OCI-LY3 (cell line): ENCODE data around the gene NRGN.
A peak's percentile ranks its signal among the peaks of the same experiment; 100 is the strongest.

Source experiments
- H2AFZ ChIP-seq: fragments of 200-600, 300-600 bp; shearing (Covaris generic); 2 replicates; pipeline ENCODE4 v1.6.0; 2014; ENCODE audit warnings: antibody characterized with exemption, low read depth, low read length
- H3K27ac ChIP-seq: fragments of 200-600, 300-600 bp; sonication (generic); 2 replicates; pipeline ENCODE4 v1.5.1; 2014; ENCODE audit warnings: mild to moderate bottlenecking, low read length, moderate library complexity, mixed read lengths
- H3K27me3 ChIP-seq: fragments of 200-600, 300-600 bp; sonication (generic); 2 replicates; pipeline ENCODE4 v1.6.1; 2014; ENCODE audit warnings: low read depth, low read length, mixed read lengths
- H3K36me3 ChIP-seq: fragments of 200-600, 300-600 bp; sonication (generic); replicated peaks from 2 replicates; pipeline ENCODE3; 2014; ENCODE audit warnings: low read depth, low read length, mixed read lengths
- H3K4me1 ChIP-seq: fragments of 300-600, 200-600 bp; sonication (generic); 2 replicates; pipeline ENCODE4 v1.6.1; 2014; ENCODE audit warnings: low read length, mixed read lengths
- H3K4me2 ChIP-seq: fragments of 200-600, 300-600 bp; sonication (generic); 2 replicates; pipeline ENCODE4 v1.6.1; 2014; ENCODE audit warnings: low read length, mixed read lengths
- H3K4me3 ChIP-seq: fragments of 300-600, 200-600 bp; sonication (generic); 2 replicates; pipeline ENCODE4 v1.5.1; 2014; ENCODE audit warnings: antibody characterized with exemption, mild to moderate bottlenecking, low read length, moderate library complexity
- H3K79me2 ChIP-seq: fragments of 300-600, 200-600 bp; shearing (Covaris generic); 2 replicates; pipeline ENCODE4 v1.6.1; 2014; ENCODE audit warnings: mild to moderate bottlenecking, low read length, mixed read lengths
- H3K9ac ChIP-seq: fragments of 300-600, 200-600 bp; shearing (Covaris generic); 2 replicates; pipeline ENCODE4 v1.6.0; 2014; ENCODE audit warnings: mild to moderate bottlenecking, low read length, moderate library complexity
- H3K9me3 ChIP-seq: fragments of 200-600, 300-600 bp; shearing (Covaris generic); 2 replicates; pipeline ENCODE4 v1.6.1; 2014; ENCODE audit warnings: low read length, mixed read lengths; ENCODE audit not compliant: insufficient read depth
- H4K20me1 ChIP-seq: fragments of 200-600, 300-600 bp; sonication (generic); 2 replicates; pipeline ENCODE4 v1.6.1; 2016; ENCODE audit warnings: low read length, mixed read lengths; ENCODE audit not compliant: insufficient read depth
- EZH2phosphoT487 ChIP-seq: fragments of 200-600 bp; shearing (Covaris generic); IDR thresholded peaks from 2 replicates; pipeline ENCODE4 v1.6.1; 2018; ENCODE audit warnings: antibody characterized with exemption, mixed run types, low read depth
- TF ChIP-seq, protein P1 (sequence below): fragments of 200-600, 300-600 bp; sonication (generic); IDR thresholded peaks from 2 replicates; pipeline ENCODE4 v1.5.1; 2014; ENCODE audit warnings: antibody characterized with exemption, low read length, low read depth

The NRGN gene

DNA sequence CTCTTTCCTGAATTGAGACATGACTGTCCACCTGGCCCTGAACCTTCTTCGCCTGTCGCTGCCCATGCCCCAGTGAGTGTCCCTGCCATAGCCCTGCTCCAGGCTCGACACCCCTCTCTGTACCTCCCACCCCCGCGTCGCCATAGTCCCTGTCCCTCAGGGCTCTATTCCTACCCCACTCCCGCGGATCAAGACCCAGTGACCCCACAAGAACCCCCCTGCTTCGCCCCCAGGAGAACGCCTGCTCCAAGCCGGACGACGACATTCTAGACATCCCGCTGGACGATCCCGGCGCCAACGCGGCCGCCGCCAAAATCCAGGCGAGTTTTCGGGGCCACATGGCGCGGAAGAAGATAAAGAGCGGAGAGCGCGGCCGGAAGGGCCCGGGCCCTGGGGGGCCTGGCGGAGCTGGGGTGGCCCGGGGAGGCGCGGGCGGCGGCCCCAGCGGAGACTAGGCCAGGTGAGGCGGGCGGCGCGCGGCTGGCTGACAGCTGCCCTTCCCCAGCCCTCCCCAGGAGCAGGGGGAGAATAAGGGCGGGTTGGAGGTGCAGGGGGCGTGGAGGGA, 5.6 kb downstream of the NRGN start:
- Histone ChIP-seq H4K20me1 (no peaks in the 10 kb centered on the region), H3K9me3 (no peaks in the 10 kb centered on the region), H3K4me1 (peaks cover 29% of the 10 kb centered on the region), H3K9ac (no peak overlapping the region), H3K27ac (no peak overlapping the region), H3K4me2 (peak overlapping the region; percentile 94), H3K4me3 (peak overlapping the region; percentile 98), H3K27me3 (peaks cover 8% of the 10 kb centered on the region), H3K36me3 (no peaks in the 10 kb centered on the region), H2AFZ (no peak overlapping the region), H3K79me2 (no peaks in the 10 kb centered on the region)
- TF ChIP-seq EZH2phosphoT487, result no peak

DNA sequence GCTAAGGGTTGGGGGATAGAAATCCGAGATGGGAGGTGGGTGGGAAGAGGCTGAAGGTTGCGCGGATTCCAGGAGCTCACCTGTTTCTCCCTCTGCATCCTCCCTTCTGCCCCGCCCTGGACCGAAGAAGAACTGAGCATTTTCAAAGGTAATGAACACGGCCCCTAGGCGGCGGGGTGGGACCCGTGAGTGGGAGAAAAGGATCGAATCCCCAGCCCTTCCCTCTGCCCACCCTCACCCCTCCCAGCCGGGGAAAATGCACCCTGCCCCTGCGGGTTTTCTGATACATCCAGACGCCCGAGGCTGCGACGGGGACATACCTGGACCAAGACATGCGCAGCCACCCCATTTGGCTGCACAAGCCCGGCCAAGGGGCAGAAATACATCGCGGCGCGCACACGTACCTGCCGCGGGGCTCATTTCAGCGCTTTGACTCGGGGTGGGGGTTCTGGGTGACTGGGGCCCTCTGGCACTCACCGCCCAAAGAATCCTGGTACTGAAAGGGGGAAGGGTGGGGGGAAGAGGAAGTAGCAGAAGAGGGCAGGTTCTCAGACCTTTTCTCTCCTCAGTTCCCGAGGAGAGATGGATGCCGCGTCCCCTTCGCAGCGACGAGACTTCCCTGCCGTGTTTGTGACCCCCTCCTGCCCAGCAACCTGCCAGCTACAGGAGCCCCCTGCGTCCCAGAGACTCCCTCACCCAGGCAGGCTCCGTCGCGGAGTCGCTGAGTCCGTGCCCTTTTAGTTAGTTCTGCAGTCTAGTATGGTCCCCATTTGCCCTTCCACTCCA, 6.3 kb downstream of the NRGN start:
- Histone ChIP-seq H3K79me2 (no peaks in the 10 kb centered on the region), H3K4me3 (peak overlapping the region; percentile 98), H2AFZ (peak overlapping the region; percentile 98), H3K9ac (peak overlapping the region; percentile 94), H3K4me2 (peak overlapping the region; percentile 94), H3K36me3 (no peaks in the 10 kb centered on the region), H3K9me3 (no peaks in the 10 kb centered on the region), H3K27ac (peak overlapping the region; percentile 50), H4K20me1 (no peaks in the 10 kb centered on the region), H3K27me3 (0 out of 2 replicates have a peak, but pooled peaks cover 1% of the 10 kb centered on the region), H3K4me1 (peaks cover 27% of the 10 kb centered on the region)
- no peak for TF ChIP-seq EZH2phosphoT487
- TF ChIP-seq, protein P1, sequence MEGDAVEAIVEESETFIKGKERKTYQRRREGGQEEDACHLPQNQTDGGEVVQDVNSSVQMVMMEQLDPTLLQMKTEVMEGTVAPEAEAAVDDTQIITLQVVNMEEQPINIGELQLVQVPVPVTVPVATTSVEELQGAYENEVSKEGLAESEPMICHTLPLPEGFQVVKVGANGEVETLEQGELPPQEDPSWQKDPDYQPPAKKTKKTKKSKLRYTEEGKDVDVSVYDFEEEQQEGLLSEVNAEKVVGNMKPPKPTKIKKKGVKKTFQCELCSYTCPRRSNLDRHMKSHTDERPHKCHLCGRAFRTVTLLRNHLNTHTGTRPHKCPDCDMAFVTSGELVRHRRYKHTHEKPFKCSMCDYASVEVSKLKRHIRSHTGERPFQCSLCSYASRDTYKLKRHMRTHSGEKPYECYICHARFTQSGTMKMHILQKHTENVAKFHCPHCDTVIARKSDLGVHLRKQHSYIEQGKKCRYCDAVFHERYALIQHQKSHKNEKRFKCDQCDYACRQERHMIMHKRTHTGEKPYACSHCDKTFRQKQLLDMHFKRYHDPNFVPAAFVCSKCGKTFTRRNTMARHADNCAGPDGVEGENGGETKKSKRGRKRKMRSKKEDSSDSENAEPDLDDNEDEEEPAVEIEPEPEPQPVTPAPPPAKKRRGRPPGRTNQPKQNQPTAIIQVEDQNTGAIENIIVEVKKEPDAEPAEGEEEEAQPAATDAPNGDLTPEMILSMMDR, result peak; percentile 45

DNA sequence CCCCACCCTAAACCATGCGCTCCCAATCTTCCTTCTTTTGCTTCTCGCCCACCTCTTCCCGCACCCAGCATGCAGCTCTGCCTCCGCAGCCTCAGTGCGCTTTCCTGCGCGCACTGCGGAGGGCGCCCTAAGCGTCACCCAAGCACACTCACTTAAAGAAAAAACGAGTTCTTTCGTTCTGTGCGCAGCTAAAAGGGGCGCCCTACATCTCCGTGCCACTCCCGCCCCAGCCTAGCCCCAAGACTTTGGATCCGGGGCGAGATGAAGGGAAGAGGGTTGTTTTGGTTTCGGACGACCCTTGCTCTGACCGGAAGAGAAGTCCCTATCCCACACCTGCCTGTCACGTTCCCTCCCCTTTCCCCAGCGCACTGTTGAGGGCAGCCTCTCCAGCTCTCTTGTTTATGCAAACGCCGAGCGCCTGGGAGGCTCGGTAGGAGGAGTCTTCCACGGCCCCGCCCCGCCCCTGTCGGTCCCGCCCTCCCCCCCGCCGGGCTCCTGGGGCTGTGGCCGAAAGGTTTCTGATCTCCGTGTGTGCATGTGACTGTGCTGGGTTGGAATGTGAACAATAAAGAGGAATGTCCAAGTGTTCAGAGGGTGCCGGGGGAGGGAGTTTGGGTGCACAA, 7.0 kb downstream of the NRGN start:
- TF ChIP-seq, protein P1, result peak; percentile 72
- no peak for TF ChIP-seq EZH2phosphoT487
- Histone ChIP-seq H3K4me1 (peaks cover 27% of the 10 kb centered on the region), H3K9me3 (no peaks in the 10 kb centered on the region), H2AFZ (peak overlapping the region; percentile 98), H3K27ac (peak overlapping the region; percentile 50), H4K20me1 (no peaks in the 10 kb centered on the region), H3K4me3 (peak overlapping the region; percentile 98), H3K27me3 (no peaks in the 10 kb centered on the region), H3K36me3 (no peaks in the 10 kb centered on the region), H3K9ac (peak overlapping the region; percentile 94), H3K79me2 (no peaks in the 10 kb centered on the region), H3K4me2 (peak overlapping the region; percentile 94)

DNA sequence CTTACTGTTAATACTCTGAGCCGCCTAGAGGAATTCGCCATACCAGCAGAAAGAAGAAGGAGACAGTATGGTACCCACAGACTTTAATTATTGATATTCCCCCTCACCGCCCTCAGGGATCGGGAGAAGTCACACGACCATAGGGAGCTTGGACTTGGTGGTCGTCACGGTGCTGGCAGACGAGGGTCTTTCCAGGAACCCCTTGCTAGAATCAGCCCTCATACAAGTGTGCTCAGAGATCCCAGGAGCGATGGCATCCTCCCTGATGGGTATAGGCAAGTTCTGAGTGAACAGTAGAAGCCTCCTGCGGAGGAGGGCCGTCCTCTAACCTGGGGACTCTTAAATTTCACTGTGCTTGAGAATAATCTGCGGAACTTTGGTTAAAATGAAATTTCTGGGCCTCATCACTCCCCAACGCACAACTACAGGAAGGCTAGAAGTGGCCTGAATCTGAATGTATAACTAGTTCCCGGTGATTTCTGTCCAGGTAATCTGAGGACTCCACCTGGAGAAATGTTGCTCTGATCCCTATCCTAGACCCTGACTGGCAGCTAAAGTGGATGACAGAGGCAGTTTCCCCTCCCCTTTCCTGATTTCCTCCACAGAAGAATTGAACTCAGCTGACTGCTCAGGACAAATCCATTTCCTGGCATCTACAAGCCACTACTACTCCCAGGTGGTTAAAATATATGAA, 7.8 kb downstream of the NRGN start:
- no peaks in the 10 kb centered on the region for H3K27me3 ChIP-seq
- H3K9ac ChIP-seq, result peak overlapping the region; percentile 27; the same call in 1 of the 2 replicates
- no peaks in the 10 kb centered on the region for H3K9me3 ChIP-seq
- H3K4me1 ChIP-seq, result peaks cover 27% of the 10 kb centered on the region
- H3K4me3 ChIP-seq, result peak overlapping the region; percentile 98
- no peak for TF ChIP-seq EZH2phosphoT487
- TF ChIP-seq, protein P1, result no peak
- peak overlapping the region; percentile 74; the same call in 1 of the 2 replicates for H2AFZ ChIP-seq
- peak overlapping the region; percentile 94 for H3K4me2 ChIP-seq
- H3K36me3 ChIP-seq, result no peaks in the 10 kb centered on the region
- H4K20me1 ChIP-seq, result no peaks in the 10 kb centered on the region
- H3K27ac ChIP-seq, result no peak overlapping the region
- H3K79me2 ChIP-seq, result no peaks in the 10 kb centered on the region
